D721Med (cell line): ENCODE results near the gene CDH4.

Experiments
- DNase-seq: peaks from one replicate; pipeline ENCODE4 v3.0.0; 2011; ENCODE audit warnings: low spot score; ENCODE audit not compliant: insufficient read length
- FAIRE-seq: peaks from 2 replicates; lab custom pipeline; 2011; peaks lifted over from hg19 to GRCh38; lab: Jason Lieb, UNC
- TF ChIP-seq, protein P1 (sequence below): IDR thresholded peaks from 2 replicates; pipeline ENCODE4 v1.5.1; 2012; ENCODE audit warnings: mild to moderate bottlenecking, control low read depth; ENCODE audit not compliant: insufficient read depth; ENCODE audit errors: missing control alignments

The CDH4 gene

DNA sequence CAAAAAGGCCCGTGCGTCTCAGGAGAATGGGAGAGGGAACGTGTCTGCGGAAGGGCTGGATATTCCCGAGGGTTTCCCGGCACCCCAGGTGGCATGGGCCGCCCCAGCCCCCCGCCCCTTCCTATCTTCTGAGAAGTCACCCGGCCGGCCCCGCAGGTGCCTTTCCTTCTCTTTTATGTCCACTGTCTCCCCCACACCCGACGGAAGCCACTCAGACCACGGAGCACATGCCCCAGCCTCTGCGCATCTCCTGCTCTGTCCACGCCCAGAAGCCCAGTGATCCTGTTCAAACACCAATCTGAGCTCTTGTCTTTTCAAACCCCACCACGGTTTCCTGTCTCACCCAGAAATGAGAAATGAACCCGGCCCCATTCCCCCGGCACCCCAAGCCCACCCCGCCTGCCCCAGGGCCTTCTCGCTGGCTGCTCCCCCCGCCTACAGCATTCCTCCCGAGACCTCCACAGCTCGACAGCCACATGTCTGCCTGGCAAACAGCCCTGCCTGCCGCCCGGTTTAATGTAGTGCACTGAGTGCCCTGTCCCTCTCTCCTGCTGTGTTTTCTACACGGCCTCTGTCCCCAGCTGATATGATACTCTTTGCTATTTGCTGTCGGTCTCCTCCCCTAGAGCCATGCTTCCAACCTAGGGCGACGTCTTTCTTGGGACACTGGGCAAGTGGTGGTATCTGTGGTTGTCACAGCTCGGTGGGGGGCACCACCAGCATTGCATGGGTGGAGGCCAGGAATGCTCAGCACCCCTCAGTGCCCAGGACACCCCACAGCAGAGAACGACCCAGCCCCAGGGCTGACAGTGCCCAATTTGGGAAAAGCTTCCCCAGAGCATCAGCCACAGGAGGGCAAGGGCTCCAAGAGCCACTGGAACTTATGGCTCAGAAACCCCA, 630.9 kb downstream of the CDH4 start:
- FAIRE-seq (no peak), DNase-seq (no peak)
- TF ChIP-seq, protein P1, sequence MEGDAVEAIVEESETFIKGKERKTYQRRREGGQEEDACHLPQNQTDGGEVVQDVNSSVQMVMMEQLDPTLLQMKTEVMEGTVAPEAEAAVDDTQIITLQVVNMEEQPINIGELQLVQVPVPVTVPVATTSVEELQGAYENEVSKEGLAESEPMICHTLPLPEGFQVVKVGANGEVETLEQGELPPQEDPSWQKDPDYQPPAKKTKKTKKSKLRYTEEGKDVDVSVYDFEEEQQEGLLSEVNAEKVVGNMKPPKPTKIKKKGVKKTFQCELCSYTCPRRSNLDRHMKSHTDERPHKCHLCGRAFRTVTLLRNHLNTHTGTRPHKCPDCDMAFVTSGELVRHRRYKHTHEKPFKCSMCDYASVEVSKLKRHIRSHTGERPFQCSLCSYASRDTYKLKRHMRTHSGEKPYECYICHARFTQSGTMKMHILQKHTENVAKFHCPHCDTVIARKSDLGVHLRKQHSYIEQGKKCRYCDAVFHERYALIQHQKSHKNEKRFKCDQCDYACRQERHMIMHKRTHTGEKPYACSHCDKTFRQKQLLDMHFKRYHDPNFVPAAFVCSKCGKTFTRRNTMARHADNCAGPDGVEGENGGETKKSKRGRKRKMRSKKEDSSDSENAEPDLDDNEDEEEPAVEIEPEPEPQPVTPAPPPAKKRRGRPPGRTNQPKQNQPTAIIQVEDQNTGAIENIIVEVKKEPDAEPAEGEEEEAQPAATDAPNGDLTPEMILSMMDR = no peak

DNA sequence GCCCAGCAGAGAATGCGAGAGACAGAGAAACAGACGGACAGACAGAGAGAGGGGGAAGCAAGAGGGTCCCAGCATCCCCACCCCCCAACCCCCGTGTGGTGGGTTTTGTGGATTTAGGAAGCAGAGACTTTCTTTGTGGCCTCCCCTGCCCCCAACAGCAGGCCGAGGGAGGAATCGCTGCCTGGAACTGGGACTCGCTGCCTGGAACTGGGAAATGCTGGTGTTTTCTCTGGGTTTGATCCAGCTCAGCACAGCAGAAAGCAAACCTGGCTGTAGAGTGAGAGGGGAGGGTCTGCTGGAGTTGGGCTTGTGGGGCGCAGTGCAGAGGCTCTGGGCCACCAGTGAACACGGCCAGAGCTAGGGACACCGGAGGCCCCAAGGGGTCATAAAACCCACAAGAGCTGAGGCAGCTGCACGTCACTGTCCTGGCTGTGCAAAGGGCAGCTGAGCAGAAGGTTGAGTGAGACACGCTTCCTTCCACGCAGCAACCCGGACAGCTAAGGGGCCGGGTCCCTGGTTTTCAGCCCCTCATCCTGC, 631.9 kb downstream of the CDH4 start:
- TF ChIP-seq, protein P1 = no peak
- no peak for FAIRE-seq

DNA sequence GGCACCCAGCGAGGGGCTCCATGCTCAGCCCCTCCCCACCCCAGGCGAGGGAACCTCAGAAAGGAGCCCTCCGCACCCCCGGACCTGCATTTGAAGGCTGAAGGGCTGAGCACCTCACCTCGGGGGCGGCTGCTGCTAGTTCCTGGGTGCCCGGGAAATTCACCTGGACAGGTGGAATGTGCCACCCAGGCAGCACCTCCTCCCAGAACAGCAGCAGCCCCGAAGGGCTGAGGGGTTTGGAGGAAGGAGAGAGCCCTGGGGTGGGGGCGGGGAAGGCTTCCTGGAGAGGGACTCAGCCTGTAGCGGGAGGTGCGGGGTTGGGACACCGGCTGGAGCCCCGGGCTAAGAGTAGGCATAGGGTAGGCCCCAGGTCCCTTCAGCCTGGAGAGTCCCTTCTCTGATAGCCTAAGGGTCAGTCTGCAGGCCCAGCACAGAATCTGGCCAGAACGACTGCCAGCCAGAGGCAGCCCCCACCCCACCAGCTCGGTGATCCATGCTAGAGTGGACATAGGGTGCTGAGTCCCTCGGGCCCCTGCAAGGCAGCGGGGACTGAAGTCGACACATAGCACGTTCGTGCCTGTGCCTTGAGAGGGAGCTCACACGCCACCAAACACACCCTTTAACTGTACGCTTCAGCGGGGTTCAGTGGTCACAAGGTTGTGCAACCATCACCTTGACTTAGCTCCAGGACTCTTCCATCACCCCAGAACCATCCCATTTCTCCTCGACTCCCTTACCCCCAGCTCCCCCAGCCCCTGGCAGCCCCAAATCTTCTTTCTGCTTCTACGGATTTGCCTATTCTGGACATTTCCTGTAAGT, 632.7 kb downstream of the CDH4 start:
- TF ChIP-seq, protein P1 = no peak
- DNase-seq (no peak), FAIRE-seq (no peak)

More for the DNA sequence above, 631.9 kb downstream of the CDH4 start:
- DNase-seq = no peak

DNA sequence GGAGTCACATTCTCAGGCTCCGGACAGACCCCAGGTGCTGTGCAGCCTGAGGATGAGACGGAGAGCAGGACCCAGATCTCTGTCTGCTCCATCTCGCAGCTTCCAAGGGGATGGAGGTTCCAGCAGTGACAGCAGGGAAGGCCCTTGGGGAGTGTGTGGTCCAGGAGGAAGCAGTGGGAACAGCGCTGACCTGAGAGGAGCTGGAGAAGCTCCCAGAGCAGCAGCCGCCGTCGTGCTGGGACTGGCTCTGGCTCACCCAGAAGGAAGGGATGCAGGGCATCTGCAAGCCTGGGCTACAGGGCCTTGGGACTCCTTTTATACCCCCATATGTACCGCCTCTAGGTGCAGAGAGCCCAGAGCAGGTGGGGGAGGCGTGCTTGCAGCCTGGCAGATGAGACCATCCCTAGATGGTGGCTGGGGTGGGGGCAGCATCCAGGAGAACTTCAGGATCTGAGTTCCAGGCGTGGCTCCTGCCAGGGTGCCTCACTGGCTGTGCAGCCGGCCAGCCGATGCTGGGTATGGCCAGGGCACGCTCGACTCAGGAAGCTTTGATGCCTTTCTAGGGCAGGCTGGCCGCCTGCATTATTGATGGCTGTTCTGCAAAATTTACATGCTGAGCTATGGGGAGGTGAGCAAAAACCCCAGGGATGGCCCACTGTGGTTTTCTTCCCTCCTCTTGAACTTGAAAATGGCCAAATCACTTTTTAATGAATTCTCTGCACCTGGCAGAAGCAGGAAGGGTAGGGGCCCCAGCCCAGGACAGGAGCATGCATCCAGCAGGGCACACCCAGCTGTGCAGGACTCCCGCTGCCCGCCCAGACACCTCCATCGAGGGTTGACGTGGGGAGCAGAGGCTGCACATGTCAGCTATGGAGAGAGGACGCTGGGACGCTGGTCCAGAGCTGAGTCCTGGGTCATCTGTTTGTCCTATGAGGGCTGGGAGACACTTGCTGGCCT, 634.0 kb downstream of the CDH4 start:
- TF ChIP-seq, protein P1 = no peak
- DNase-seq (no peak), FAIRE-seq (no peak)

DNA sequence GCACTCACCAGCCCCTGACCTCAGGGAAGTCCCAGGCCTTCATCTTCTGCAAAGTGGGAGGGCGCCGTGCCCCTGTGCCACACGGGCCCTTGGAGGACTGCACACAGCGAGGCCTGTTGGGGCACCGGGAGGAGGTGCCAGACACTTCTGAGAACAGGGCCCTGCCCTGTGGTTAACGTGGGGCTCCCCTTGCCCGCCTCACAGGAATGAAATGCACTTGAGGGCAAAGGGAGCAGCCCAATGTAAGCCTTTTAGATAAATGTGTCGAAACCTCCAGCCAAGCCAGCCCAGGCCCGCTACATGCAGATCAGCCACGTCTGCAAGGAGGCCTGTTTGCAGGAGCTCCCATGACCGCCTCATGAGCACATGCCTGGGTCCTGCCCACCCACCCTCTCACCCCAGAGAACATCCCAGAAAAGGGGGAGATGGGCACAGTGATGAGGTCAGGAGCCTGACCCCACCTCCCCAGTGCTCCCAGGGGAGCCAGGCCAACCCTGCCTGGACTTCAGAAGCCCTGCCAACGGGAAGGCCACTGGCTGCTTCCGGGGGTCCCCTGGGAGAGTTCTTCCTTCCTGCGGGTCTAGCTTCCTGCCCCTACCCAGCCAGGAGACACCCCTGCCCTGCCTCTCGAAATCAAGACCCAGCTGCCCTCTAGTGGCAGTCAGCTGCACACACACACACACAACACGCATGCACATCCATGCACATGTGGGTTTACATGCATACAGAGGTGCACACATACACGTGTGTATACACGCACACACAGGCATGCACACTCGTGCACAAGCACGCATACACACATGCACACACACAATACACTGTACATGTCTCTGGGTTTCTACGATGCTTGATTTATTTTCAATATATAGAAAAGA, 634.9 kb downstream of the CDH4 start:
- TF ChIP-seq, protein P1 = peak; percentile 70
- no peak for FAIRE-seq

DNA sequence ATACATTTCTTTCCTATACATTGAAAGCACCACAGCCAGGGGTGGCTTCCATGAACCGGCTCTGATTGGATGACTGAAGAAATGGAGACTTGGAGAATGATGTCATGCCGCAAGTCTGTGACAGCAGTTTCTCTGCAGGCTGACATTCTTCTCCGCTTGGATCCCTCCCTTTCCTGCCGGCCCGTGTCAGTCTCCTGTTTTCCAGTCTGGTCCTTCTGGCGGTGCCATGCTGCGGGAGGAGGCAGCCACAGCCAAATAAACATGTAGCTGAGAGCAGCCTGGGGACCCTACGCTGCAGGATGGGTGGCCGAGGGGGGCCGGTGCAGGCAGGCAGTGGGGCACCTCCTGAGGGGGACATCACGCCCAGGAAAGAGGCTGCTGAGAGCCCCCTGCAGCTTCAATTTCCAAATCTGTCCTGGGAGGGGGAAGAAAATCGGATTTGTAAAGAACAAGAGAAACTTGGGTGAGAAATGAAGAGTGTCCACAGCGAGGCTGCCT, 635.6 kb downstream of the CDH4 start:
- no peak for FAIRE-seq
- TF ChIP-seq, protein P1 = no peak
- no peak for DNase-seq

More for the DNA sequence above, 634.9 kb downstream of the CDH4 start:
- no peak for DNase-seq
